Measurements from ENCODE around the gene ANKRD1. TPM values are rescaled to one million over a fixed set of nuclear protein-coding genes. Genes with fewer than 3 reads are reported as not detected.
A peak's percentile ranks its signal among the peaks of the same experiment; 100 is the strongest.

The ANKRD1 gene
- total and polyA plus RNA-seq, 2 donors (not counting 3 experiments of a cell fraction or from before 2014, with no cell fraction given) = 593 to 664 TPM

GRCh38 chr10:90960355-90960814, 39.5 kb upstream of the ANKRD1 start:
- peak; percentile 69 for TF ChIP-seq GATA2 (IDR thresholded peaks at IDR 0.05; ENCODE audit: insufficient read depth, insufficient read length, low read depth, low read length)
- TF ChIP-seq POLR2AphosphoS5 (IDR thresholded peaks at IDR 0.05; ENCODE audit: insufficient read depth, low read depth, low read length) = no peak
- TF ChIP-seq FOS (IDR thresholded peaks at IDR 0.05; ENCODE audit: borderline replicate concordance, insufficient read depth, low read length) = peak; percentile 93
- TF ChIP-seq POLR2A (IDR thresholded peaks at IDR 0.05; ENCODE audit: low read depth, low read length) = no peak
- TF ChIP-seq EZH2 (IDR thresholded peaks at IDR 0.05; ENCODE audit: borderline replicate concordance, low read depth, low read length, severe bottlenecking) = no peak
- no peak for TF ChIP-seq CTCF (IDR thresholded peaks at IDR 0.05; ENCODE audit: extremely low read depth in 1 of 2, insufficient read depth in 1 of 2, low read depth in 1 of 2, low read length in 2 of 2)
- no peak for TF ChIP-seq MAX (IDR thresholded peaks at IDR 0.05; ENCODE audit: insufficient read depth, insufficient read length)
- TF ChIP-seq MYC (IDR thresholded peaks at IDR 0.05; ENCODE audit: low read depth, low read length) = no peak
- peak; percentile 85 for TF ChIP-seq JUN (IDR thresholded peaks at IDR 0.05; ENCODE audit: borderline replicate concordance, insufficient read depth, insufficient read length, low read depth)
- Histone ChIP-seq H2AFZ (ENCODE audit: low read depth, low read length) (no peak overlapping the region), H3K36me3 (ENCODE audit: control insufficient read depth in 2 of 2, extremely low read depth in 1 of 2, insufficient read depth in 2 of 2, low read length in 2 of 2) (no peaks in the 10 kb centered on the region), H3K9me1 (replicated peaks; ENCODE audit: control insufficient read depth, extremely low read depth, insufficient read depth, low read length) (no peaks in the 10 kb centered on the region), H3K4me2 (ENCODE audit: insufficient read depth, low read length) (no peak overlapping the region), H3K27me3 (ENCODE audit: control insufficient read depth in 2 of 2, insufficient read depth in 2 of 2, low read length in 2 of 2) (no peaks in the 10 kb centered on the region), H4K20me1 (replicated peaks; ENCODE audit: control insufficient read depth, extremely low read depth, insufficient read depth, low read length) (no peaks in the 10 kb centered on the region), H3K27ac (ENCODE audit: insufficient read depth, low read depth, low read length) (no peak overlapping the region), H3K9ac (replicated peaks; ENCODE audit: extremely low read depth, insufficient read depth, low read length) (no peak overlapping the region), H3K4me3 (replicated peaks in 1 of 3; ENCODE audit: insufficient read depth in 1 of 3, low read depth in 1 of 3, low read length in 3 of 3) (no peak overlapping the region), H3K4me1 (ENCODE audit: control insufficient read depth, extremely low read depth, insufficient read depth, low read length) (peaks cover 11% of the 10 kb centered on the region), H3K9me3 (replicated peaks; ENCODE audit: control insufficient read depth, insufficient read depth, low read length) (no peaks in the 10 kb centered on the region), H3K79me2 (ENCODE audit: control insufficient read depth, insufficient read depth, low read length) (no peaks in the 10 kb centered on the region)
- dilution Hi-C loops (cut with MboI; ENCODE audit: extremely low pct_ligation_motif_present, low sequenced_read_pairs) (no loop called here), intact Hi-C loops (cut with micrococcal nuclease) (loop anchor here (1.0 kb wide), 1 partner anchor 29 kb away; no protein-coding TSS in a partner anchor)
- POLR2A ChIA-PET = interaction anchor here (0.8 kb wide), 2 partner anchors 43 to 45 kb away, joined by 3 read pairs; no protein-coding TSS in a partner anchor
- DNase-seq (ENCODE audit: low read depth, low spot score) = peak; percentile 39
- no TSS peak for BruUV-seq (replicated peaks)
- FAIRE-seq = peak; percentile 77
- CTCF ChIA-PET = interaction anchor here (1.0 to 2.0 kb wide), 6 partner anchors 9 to 50 kb away, joined by 3 to 9 read pairs (median 4); no protein-coding TSS in a partner anchor
